SK-N-MC (cell line): ENCODE results near the gene SFR1.
"Not testable (repeated sequence)": the region's sequence is repeated elsewhere in the genome, so short reads cannot be mapped to it uniquely, and the experiment has no call there.

Source experiments
- DNase-seq: peaks from one replicate; pipeline ENCODE4 v3.0.0-alpha.2; 2011; ENCODE audit warnings: low read depth, low spot score
- H3K27ac ChIP-seq: fragments of 200-600 bp; sonication (generic); 2 replicates; pipeline ENCODE4 v1.5.1; 2016; ENCODE audit warnings: mixed run types
- H3K36me3 ChIP-seq: fragments of 200-600 bp; sonication (generic); 2 replicates; pipeline ENCODE4 v1.6.1; 2017; ENCODE audit warnings: antibody characterized with exemption, low read length, mixed read lengths; ENCODE audit not compliant: insufficient read depth
- H3K4me3 ChIP-seq: fragments of 200-600 bp; sonication (generic); 2 replicates; pipeline ENCODE4 v1.5.1; 2016
- H3K9ac ChIP-seq: fragments of 200-600 bp; sonication (generic); 2 replicates; pipeline ENCODE4 v1.8.0; 2017; ENCODE audit warnings: mixed run types, mixed read lengths; ENCODE audit not compliant: insufficient read length
- H3K9me3 ChIP-seq: fragments of 200-600 bp; sonication (generic); 2 replicates; pipeline ENCODE4 v1.6.1; 2017; ENCODE audit warnings: low read depth, mild to moderate bottlenecking, antibody characterized with exemption, low read length, moderate library complexity, mixed read lengths
- EZH2 ChIP-seq: fragments of 200-600 bp; sonication (generic); IDR thresholded peaks from one replicate; pipeline ENCODE4 v1.6.1; 2017; ENCODE audit warnings: antibody characterized with exemption
- FOXP2 ChIP-seq: optimal IDR thresholded peaks from 2 replicates; pipeline ENCODE3; 2011; ENCODE audit warnings: mild to moderate bottlenecking, moderate library complexity; ENCODE audit not compliant: insufficient read depth; ENCODE audit errors: extremely low read length, control extremely low read depth
- POLR2AphosphoS5 ChIP-seq: IDR thresholded peaks from 2 replicates; pipeline ENCODE4 v1.6.1; 2012; ENCODE audit warnings: mild to moderate bottlenecking, low read depth, low read length, borderline replicate concordance

The SFR1 gene

DNA sequence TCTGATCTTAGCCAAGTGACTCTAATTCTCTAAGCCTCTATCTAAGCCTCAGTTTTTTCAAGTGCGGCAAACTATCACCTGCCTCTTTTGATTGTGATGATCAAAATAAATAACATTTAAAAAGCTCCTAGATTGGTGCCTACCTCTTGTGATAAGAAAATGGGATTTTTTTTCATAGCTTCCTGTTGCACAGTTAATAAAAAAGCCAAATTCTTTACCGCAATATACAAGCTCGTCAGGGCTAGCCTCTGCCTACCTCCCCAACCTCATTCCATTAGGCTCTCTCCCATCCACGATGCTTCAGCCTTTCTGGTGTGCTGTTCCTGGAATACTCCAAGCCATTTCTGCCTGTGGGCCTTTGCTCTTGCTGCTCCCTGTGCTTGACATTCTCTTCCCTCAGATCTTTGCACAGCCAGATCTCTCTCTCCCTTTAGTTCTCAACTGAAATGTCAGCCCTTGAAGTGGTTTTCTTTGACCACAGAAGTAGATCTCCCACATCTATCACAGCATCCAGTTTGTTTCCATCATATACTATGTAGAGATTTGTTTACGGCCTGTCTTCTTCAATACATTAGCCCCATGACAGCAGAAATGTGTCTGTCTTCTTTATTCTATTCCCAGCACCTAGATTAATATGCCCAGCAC lies 48.8 kb downstream of the SFR1 start:
- Histone ChIP-seq H3K9me3 (no peaks in the 10 kb centered on the region), H3K27ac (no peak overlapping the region), H3K4me3 (no peak overlapping the region), H3K9ac (no peak overlapping the region), H3K36me3 (no peaks in the 10 kb centered on the region)
- no peak for DNase-seq
- TF ChIP-seq EZH2 (no peak), POLR2AphosphoS5 (no peak), FOXP2 (no peak)

DNA sequence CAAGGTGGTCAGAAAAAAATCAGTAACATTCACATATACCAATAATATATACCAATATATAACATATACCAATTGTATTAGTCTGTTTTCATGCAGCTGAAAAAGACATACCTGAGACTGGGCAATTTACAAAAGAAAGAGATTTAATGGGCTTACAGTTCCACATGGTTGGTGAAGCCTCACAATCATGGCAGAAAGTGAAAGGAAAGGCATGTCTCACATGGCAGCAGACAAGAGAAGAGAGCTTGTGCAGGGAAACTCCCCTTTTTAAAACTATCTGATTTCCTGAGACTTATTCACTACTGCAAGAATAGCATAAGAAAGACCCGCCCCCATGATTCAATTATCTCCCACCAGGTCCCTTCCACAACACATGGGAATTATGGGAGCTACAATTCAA lies 52.2 kb downstream of the SFR1 start:
- H3K27ac ChIP-seq, DNase-seq, H3K4me3 ChIP-seq, H3K36me3 ChIP-seq, H3K9me3 ChIP-seq, H3K9ac ChIP-seq: not testable (repeated sequence)
